GM06990 (cell line): ENCODE data around the gene GNPTAB.

Experiments
- DNase-seq: peaks from one replicate; pipeline ENCODE4 v3.0.0-alpha.2; 2011; ENCODE audit not compliant: insufficient read length; ENCODE audit errors: extremely low read depth
- H3K27me3 ChIP-seq: replicated peaks from 2 replicates; pipeline ENCODE4 v1.6.0; 2011; ENCODE audit warnings: low read length; ENCODE audit not compliant: control insufficient read depth, insufficient read depth
- H3K36me3 ChIP-seq: 2 replicates; pipeline ENCODE4 v1.5.1; 2011; ENCODE audit warnings: low read length; ENCODE audit not compliant: control insufficient read depth, insufficient read depth
- H3K4me3 ChIP-seq: replicated peaks from 2 replicates; pipeline ENCODE4 v1.5.1; 2011; ENCODE audit warnings: low read depth, mild to moderate bottlenecking, control low read depth, low read length
- TF ChIP-seq, protein P1 (sequence below): IDR thresholded peaks from 2 replicates; pipeline ENCODE4 v1.5.1; 2011; ENCODE audit warnings: low read length, control low read depth, mild to moderate bottlenecking, inconsistent platforms; ENCODE audit not compliant: insufficient read depth, poor library complexity, severe bottlenecking

Gene GNPTAB

DNA sequence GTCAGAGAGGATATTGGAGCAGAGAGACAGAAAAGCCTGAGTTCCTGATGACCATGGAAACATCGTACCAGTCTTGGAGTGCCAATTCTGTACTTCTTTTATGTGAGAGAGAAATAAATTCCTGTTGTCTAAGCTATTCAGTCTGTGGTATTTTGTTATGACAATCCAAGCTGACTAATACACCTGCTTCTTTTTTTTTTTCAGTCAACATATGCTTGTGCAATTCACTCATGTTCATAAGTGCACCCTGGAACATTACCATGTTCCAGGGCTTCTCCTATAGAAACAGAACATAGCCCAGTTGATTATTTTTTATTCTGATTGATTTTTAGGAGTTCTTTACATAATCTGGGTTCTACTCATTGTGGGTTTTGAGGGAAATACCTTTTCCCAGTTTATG is 135.1 kb downstream of the GNPTAB start:
- Histone ChIP-seq H3K4me3 (no peak overlapping the region), H3K27me3 (no peaks in the 10 kb centered on the region), H3K36me3 (no peaks in the 10 kb centered on the region)
- no peak for DNase-seq
- TF ChIP-seq, protein P1, sequence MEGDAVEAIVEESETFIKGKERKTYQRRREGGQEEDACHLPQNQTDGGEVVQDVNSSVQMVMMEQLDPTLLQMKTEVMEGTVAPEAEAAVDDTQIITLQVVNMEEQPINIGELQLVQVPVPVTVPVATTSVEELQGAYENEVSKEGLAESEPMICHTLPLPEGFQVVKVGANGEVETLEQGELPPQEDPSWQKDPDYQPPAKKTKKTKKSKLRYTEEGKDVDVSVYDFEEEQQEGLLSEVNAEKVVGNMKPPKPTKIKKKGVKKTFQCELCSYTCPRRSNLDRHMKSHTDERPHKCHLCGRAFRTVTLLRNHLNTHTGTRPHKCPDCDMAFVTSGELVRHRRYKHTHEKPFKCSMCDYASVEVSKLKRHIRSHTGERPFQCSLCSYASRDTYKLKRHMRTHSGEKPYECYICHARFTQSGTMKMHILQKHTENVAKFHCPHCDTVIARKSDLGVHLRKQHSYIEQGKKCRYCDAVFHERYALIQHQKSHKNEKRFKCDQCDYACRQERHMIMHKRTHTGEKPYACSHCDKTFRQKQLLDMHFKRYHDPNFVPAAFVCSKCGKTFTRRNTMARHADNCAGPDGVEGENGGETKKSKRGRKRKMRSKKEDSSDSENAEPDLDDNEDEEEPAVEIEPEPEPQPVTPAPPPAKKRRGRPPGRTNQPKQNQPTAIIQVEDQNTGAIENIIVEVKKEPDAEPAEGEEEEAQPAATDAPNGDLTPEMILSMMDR = no peak
